ENCODE measurements around the gene SAP25.
A peak's percentile ranks its signal among the peaks of the same experiment; 100 is the strongest.
"Not testable (repeated sequence)": the region's sequence is repeated elsewhere in the genome, so short reads cannot be mapped to it uniquely, and the experiment has no call there.

Gene SAP25

GRCh38 chr7:100575206-100575631 lies 1.5 kb upstream of the SAP25 start:
- no peak for DNase-seq

- DNase-seq: no peak
Measured at GRCh38 chr7:100574362-100575205, 884 bp upstream of the SAP25 start.

- DNase-seq: no peak
Measured at GRCh38 chr7:100572949-100573675, 588 bp downstream of the SAP25 start.

- DNase-seq: no peak
Measured at GRCh38 chr7:100572281-100572948, 1.3 kb downstream of the SAP25 start.

GRCh38 chr7:100571829-100572116 lies 1.9 kb downstream of the SAP25 start:
- DNase-seq: no peak

- DNase-seq: no peak
Measured at GRCh38 chr7:100570954-100571828, 2.5 kb downstream of the SAP25 start.

GRCh38 chr7:100568896-100569844 lies 4.5 kb downstream of the SAP25 start:
- DNase-seq: peak; percentile 24

GRCh38 chr7:100568176-100568895 lies 5.4 kb downstream of the SAP25 start:
- DNase-seq: no peak

GRCh38 chr7:100567751-100568175 lies 5.9 kb downstream of the SAP25 start:
- DNase-seq: no peak

- no peak for DNase-seq
Measured at GRCh38 chr7:100567031-100567730, 6.5 kb downstream of the SAP25 start.

GRCh38 chr7:100566018-100566531 lies 7.6 kb downstream of the SAP25 start:
- no peak for DNase-seq

GRCh38 chr7:100565133-100565571 lies 8.5 kb downstream of the SAP25 start:
- no peak for DNase-seq

GRCh38 chr7:100564405-100564804 lies 9.3 kb downstream of the SAP25 start:
- DNase-seq: not testable (repeated sequence)

GRCh38 chr7:100563809-100564400 lies 9.8 kb downstream of the SAP25 start:
- peak; percentile 75 for DNase-seq

- no peak for DNase-seq
Measured at GRCh38 chr7:100563100-100563564, 10.6 kb downstream of the SAP25 start.

GRCh38 chr7:100562195-100563099 lies 11.3 kb downstream of the SAP25 start:
- DNase-seq: no peak

- no peak for DNase-seq
Measured at GRCh38 chr7:100561491-100562194, 12.1 kb downstream of the SAP25 start.

Data from effector CD8-positive, alpha-beta T cell (primary cell).